ENCODE data around the gene INPP5A.
"Not testable (repeated sequence)": the region's sequence is repeated elsewhere in the genome, so short reads cannot be mapped to it uniquely, and the experiment has no call there.

The INPP5A gene

DNA sequence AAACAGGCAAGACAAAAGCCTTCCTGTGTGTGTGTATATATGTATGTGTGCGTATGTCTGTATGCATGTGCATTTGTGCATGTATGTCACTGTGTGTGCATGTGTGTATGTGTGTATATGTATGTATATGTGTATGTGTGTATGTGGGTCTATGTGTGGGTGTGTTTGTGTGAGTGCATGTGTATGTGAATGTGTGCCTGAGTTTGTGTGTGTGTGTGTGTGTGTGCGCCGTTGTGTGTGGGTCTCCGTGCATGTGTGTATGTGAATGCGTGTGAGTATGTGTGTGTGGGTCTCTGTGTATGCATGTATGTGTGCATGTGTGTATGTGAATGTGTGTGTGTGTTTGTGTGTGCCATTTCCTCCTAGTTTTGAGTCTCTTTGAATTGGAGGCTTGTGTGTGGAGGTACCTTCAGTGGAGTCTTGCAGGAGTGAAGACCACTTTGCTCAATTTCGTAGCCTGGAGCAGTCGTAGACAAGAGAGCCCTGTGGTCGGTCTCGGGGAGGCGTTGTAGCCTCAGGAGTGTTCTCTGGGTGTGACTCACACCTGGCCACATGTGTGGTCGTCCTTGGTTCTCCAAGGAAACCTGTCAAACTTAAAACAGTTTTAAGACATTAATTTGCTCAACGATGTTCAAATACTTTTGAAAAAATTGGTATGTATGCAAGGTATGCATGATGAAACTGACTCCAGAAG lies 28.1 kb downstream of the INPP5A start:
- no peak for DNase-seq

DNA sequence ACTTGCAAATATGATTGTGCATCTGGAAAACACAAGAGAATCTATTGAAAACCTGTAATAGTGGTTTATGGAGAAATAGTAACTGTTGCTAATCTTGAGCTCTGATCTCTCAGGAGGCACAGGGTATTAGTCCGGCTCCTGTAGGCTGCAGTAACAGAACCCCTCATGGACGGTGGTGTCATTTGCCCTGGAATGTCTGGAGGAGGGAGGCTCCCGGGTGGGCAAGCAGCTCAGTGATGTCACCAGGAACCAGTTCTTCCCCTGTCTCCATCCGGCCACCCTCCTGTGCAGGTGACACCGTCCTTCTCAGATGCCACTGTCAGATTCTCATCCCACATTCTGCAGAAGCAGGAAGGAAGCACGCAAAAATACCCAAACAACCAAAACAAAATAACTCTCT lies 29.3 kb downstream of the INPP5A start:
- no peak for DNase-seq

DNA sequence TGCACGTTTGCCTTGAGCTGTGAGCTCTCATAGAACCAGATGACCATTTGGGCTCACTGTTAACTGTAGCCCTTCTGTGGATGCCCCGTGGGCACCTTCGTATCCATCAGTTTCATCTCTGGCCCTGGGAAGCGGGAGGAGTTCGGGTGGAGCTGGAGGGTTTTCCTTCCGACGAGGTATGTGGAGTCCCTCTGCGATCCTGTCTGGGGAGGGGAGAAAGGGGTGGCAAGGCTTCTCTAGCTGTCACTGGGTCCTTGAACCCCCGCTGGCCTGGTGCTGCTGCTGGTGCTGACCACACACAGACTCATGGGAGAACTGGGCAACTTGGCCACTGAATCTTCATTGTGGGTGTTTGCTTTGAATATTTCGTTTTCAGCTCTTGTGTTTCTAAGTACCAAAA lies 32.7 kb downstream of the INPP5A start:
- no peak for DNase-seq

DNA sequence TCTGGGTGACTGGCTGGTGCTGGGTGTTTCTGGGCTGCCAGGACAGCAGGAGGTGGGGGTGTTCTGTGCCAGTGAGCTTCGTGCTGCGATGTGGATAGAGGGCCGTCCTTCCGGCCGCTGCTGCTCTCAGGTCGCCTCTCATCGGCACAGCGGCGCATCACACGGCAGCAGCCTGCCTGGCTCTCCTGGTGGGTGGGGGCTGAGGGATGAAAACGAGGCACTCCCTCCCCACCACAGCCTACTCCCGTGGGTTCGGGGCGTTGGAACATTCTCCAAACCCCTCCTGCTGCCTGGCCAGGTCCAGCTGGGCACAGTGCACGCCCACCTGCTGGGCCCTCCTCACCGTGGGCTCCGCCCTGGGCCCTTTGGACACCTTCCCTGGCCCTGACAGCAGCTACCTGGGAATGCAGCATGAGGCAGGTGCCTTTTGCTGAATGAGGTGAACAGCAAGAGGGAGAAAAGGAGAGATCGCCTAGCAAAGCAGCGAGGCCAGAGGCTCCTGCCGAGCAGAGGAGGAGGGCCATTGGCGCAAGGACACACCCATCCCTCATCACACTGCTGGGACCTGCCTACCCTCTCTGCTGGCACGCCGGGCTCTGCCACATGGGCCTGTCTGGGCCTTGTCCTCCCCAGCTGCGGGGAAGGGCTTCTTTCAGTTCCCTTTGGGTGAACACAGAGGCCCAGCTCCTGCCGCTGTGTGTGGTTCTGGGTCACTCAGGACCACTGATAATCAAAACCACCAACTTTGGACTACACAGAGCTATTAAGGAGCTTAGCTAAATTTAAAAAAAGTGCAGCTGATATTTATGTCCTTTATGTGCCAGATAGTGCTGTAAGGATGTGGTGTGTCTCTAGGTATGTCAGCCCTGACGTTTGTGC lies 33.4 kb downstream of the INPP5A start:
- DNase-seq: no peak

DNA sequence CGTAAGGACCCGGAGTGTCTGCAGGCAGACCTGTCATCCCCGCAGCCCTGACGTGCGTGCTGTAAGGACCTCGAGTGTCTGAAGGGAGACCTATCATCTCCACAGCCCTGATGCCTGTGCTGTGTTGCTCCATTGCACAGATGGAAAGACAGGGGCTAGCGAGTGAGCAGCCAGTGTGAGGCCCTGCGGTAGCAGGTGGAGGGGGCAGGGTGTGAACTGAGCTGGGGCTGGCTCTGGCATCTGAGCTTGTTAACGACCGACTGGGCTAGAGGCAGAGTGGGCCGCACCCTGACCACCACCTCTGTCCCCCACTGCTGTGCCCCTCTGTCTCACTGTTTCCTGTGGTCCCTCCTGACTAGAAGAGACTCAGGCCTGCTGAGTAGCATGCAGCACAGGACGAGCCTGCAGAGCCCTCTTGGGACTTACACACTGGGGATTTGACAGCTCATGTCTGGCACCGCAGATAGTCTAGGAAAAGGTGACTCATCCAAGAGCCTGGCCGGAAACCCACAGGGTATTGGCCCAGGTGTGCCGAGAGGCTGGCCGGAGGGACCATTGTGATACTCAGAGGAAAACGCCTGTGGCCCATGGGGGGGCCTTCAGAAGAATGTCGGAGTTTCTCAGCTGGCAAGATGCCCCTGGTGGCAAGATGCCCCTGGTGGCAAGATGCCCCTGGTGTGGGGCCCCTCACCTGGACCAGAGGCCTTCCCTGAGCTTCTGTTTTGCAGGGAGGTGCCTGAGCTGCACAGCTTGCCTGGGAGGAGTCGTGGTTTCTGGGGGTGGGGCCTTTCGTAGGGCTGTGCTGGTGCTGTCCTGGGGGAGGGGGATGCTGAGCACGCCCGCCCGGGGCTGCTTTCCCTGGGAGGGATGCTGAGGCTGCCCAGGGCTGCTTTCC lies 34.3 kb downstream of the INPP5A start:
- DNase-seq: no peak

DNA sequence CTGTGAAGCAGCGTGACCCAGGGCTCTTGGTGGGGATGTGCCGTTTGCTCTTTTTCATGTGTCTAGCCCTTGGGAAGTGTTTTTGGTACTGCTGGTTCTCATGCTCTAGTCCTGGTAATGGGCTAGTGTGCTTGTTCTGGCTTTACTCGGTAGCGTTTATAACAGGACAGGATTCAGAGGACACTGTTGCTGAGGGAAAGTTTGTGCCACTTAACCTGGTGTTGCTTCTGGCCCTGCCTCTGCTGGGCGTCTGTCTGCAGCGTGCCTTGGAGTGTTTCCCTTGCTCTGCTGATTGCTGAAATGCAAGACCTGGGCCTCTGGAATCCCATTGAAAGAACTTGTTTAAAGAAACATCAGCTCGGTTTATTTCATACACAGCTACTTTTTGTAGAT lies 35.0 kb downstream of the INPP5A start:
- DNase-seq: no peak

DNA sequence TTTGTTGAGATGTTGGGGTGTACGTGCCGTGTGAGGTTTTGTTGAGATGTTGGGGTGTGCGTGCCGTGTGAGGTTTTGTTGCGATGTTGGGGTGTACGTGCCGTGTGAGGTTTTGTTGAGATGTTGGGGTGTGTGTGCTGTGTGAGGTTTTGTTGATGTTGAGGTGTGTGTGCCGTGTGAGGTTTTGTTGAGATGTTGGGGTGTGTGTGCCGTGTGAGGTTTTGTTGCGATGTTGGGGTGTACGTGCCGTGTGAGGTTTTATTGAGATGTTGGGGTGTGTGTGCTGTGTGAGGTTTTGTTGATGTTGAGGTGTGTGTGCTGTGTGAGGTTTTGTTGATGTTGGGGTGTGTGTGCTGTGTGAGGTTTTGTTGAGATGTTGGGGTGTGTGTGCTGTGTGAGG lies 35.4 kb downstream of the INPP5A start:
- not testable (repeated sequence) for DNase-seq

DNA sequence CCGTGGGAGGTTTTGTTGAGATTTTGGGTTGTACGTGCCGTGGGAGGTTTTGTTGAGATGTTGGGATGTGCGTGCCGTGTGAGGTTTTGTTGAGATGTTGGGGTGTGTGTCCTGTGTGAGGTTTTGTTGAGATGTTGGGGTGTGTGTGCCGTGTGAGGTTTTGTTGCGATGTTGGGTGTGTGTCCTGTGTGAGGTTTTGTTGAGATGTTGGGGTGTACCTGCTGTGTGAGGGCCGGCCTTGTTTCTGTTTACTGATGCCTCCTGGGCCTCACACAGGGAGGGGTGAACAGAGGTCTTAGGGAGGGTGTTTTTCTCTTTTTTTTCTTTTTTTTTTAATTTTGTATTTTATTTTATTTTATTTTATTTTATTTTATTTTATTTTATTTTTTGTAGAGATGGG lies 36.7 kb downstream of the INPP5A start:
- no peak for DNase-seq

DNA sequence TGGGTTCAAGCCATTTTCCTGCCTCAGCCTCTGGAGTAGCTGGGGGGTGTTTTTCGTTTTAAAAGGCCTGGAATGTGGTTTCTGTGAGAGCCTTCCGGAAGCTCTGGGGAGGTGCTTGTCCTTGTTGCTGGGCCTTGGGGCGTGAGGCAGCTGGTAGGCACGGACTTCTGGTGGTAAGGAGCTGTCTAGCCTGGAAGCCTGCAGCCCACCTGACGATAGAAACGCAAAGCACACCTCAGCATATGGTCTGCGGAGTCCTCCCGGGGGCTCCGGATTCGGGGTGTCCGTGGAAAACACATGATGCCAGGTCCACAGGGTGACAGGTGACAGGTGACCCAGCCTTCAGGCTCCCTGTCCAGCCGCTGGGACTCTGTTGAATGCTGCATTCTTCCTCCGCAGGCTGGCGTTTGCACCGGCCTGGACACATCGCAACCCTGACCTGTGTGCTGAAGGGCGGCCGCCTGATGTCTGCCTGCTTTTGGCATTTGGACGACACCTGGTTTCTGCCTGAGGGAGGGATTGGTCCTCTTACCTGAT lies 37.3 kb downstream of the INPP5A start:
- no peak for DNase-seq

DNA sequence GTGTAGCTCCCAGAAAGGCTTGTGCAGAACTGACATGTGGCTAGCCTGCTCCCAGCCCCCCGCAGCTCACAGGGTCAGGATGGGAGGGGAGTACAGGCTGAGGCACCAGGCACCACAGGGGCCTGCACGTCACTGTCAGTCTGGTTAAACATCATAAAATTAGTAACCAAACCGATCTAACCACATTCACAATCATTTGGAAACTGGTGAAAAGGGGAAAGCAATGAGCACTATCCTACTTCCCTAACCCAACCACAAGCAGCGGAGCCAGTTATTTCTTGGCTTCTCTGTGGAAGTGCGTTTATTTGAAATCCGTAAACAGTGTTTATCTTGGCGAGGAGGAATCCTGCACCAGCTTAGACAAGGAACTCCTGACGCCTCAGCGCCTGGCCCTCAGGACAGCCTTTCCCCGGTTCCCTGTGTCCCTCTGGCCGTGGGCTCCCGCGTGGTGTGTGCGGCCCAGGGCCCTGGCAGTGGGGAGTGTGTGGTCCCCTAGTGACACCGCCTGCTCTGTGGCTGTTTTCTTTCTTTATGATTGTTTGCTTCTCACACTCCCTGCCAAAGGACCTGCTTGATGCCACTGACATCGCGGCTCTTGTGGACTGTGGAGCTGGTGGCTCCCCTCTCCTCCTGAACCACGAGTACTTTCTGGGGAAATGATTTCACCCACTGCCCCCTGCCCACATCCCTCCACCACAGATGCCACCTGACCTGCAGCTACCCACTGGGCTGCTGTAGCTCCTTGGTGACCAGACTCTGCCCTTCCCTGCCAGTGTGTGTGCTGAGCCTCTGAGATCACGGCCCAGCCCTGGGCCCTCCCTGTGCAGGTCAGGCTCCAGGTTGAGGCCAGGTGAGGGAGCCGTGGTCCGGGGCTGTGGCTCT lies 38.0 kb downstream of the INPP5A start:
- DNase-seq: peak; percentile 21

DNA sequence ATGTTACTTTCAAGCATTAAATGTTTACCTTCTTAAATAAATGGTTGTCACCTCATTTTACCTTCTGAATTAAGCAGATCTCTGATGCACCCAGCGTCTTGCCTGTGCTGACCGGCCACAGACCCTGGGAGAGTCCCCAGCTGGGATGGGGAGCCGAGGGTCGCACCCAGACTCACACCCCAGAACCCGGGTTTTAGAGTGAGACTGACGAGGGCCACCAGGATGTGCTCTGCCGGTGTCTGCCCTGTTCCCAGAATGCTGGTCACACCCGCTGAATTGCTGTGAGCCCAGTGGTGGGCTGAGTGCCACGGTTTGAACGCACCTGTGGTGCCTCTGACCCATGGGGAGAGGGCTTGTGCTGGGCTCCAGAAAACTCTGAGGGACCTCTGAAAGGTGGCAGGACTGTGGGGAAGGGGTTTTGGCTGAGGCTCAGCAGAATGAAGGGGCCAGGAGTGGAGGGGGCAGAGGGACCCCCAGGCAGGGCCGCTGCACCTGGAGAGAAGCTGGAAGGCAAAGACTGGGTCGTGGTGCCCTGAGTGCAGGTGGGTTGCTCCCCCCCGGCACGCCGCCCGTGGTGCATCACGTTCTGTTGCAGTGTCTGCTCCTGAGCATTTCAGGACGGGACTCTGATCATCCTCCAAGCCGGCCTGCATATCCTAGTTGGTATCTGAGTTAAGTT lies 39.2 kb downstream of the INPP5A start:
- DNase-seq: no peak

DNA sequence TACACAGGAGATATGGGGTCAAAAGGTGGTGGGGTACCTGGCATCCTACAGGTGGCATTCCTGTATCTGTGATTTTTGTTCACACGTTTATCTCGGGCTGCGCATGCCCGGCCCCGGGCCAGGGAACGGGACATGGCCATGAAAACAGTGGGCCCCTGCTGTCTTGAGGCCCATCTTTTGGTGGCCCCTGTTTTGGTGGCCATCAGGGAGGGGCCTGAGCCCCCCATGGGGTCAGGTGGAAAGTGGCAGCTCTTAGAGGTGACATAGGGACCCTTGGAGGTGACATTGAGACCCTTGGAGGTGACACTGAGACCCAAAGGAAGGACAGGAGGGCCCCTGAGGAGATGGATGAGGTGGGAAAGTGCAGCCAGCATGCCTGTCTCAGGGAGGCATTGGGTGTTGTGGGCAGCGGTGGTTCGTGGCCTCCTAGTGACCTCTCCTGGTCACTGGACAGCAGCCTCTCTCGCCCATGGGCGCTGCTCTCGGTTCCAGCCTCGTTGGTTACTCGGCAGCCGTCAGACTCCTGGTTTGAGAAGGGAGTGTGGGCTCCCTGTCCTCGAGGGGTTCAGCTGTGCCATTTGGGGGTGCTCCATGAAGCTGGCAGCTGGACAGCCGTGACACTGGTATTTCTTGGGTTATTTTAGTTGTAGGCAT lies 39.9 kb downstream of the INPP5A start:
- peak; percentile 47 for DNase-seq

DNA sequence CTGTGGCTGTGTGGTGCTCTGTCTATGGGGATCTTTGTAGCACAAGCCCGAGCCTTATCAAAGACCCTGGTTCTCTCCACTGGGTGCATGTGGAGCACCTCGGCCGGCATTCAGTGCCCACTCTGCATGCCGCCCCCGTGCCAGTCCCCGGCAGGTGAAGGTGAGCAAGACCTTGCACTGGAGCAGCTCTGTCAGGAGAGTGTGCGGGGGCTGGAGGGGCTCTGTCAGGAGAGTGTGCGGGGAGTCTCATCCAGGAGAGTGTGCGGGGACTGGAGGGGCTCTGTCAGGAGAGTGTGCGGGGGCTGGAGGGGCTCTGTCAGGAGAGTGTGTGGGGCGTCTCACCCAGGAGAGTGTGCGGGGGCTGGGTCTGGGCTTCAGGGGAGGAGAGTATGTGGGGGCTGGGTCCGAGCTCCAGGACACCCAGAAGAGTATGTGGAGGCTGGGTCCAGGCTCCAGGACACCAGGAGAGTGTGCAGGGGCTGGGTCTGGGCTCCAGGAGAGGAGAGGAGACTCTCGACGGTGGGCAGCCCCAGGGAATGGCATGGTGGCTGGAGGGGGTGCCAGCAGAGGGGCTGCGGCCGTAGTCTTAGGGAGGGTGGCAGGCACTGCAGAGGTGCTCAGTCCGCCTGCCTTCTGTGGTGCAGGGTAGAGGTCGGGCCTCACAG lies 40.8 kb downstream of the INPP5A start:
- DNase-seq: no peak

DNA sequence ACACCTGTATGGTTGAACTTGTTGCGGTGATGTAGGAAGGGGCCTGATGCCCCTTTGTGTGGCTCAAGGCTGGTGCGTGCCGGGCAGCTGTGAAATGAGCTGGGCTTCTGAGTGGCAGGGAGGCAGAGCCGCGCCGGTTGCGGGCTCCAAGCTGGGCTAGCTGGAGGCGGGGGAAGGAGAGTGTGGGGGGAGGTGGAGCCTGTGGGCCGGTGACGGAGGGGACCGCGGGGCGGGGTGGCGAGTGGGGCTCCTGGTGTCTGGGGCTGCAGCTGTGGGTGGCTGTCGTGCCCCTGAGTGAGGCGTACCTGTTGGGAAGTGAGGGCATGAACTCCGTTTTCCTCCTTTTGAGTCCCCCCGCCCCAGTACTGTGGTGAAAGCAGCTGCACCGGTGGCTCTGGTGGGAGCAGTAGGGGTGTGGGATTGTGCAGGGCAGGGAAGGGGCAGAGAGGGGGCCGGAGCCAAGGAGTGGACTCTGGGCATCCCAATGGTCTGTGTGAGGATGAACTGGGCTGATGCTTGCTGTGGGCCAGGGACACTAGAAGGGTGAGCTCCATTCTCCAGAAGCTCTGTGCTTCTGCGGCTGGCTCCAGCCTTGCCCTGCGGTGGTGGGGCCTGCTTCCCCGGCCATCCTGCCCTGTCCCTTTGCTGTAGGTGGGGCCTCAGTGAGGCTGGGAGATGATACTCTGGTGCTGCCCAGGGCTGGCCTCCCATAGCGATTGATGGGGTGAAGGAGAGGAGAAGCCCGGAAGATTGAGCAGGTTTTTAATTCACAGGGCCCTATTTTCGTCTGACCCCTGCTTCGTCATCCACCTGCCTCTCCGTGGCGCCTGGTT lies 41.7 kb downstream of the INPP5A start:
- DNase-seq: no peak

DNA sequence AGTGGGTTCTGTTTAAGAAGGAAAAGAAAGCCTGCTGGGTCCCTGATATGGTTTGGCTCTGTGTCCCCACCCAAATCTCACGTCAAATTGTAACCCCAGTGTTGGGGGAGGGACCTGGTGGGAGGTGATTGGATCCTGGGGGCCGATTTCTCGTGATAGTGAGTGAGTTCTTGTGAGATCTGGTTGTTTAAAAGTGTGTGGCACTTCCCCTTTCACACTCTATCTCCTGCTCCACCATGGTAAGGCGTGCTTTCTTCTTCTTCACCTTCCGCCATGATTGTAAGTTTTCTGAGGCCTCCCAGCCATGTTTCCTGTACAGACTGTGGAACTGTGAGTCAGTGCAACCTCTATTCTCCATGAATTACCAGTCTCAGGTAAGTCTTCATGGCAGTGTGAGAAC lies 42.6 kb downstream of the INPP5A start:
- no peak for DNase-seq

DNA sequence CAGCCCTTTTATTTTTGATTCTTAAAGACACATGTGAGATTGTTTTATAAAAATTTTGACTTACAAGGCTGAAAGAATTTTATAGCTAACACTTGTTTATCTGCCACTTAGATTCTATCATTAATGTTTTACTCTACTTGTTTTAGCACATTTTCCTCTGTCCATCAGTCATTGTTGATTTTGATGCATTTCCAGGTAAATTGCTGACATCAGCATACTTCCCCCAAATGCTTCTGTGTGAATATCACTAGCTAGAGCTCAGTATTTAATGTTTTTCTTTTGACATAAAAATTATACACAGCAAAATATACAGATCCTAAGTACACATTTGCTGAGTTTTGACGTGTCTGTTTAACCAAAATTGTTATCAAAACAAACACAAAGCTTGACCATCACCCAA lies 43.0 kb downstream of the INPP5A start:
- no peak for DNase-seq

DNA sequence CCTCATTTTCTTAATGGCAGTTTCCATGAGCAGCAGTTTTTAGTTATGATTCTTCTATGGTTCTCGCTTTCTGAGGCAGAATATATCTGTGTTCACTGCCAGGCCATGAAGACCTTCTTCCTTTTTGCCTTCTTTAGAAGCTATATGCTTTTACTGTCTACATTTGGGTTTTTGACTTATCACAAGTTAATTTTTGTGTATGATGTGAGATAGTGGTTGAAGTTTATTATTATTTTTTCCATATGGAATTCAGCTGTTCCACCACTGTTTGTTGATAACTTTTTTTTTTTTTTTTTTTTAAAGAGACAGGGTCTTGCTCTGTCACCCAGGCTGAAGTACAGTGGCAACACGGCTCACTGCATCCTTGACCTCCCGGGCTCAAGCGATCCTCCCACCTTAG lies 44.5 kb downstream of the INPP5A start:
- DNase-seq: no peak

DNA sequence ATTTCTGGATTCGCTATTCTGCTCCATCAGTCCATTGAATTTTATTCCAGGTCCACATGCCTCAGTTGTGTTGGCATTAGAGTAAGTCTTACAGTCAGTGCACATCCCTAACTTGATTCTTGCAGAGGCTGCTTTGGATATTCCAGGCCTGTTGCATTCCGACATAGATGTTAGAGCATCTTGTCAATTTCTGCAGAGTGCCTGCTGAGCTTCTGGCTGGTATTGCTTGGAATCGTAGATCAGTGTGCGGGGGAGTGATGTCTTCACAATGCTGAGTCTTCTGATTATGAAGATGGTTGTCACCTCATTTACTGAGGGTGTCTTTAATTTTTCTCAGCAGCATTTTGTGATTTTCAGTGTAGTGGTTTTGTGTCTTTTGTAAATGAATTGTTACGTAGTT lies 45.2 kb downstream of the INPP5A start:
- no peak for DNase-seq

DNA sequence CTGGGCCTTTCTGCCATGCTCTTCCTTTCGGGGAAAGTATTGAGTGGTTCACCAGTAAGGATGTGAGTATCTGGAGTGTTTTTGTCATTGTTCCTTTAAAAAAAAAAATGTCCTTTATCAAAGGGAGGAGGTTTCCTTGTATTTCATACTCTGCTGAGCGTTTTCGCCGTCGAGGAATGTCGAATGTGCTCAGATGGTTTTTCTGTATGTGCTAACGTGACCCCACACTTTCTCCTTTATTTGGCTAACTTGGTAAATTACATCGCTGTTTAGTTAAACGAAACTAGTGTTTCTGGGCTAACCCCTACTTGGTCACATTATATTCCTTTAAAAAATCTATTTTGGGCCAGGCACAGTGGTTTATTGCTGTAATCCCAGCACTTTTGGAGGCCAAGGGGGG lies 45.9 kb downstream of the INPP5A start:
- DNase-seq: no peak

All from midbrain (tissue), 1 donor.